PC-3 (cell line): Measurements from ENCODE around the gene TMEM98. TPM values are rescaled to one million over a fixed set of nuclear protein-coding genes. Genes with fewer than 3 reads are reported as not detected.

Experiments used
- ATAC-seq: fragments of 200-7000 bp; cut with Tn5 transposase; 2 replicates; pipeline ENCODE4 v1.9.1; 2020; ENCODE audit warnings: mild to moderate bottlenecking, moderate library complexity
- BruUV-seq: library from RNA; stranded (reverse); fragments of 400-500 nt; replicated peaks from 2 replicates; lab custom pipeline; 2021; lab: Mats Ljungman, UMichigan
- CTCF ChIA-PET: fragments of 300-600 bp; sonication (Branson Sonifier 250); formaldehyde crosslinking; loops from one replicate; lab custom pipeline; 2022; ENCODE audit warnings: antibody characterized with exemption; lab: Charles Lee
- POLR2A ChIA-PET: fragments of 300-600 bp; sonication (Branson Sonifier 250); formaldehyde crosslinking; loops from one replicate; lab custom pipeline; 2022; ENCODE audit warnings: antibody characterized with exemption; ENCODE audit not compliant: unreplicated experiment; lab: Charles Lee
- DNase-seq: peaks from one replicate; pipeline ENCODE4 v3.0.0-alpha.2; 2015
- H2AFZ ChIP-seq: fragments of 300-600 bp; sonication (generic); 2 replicates; pipeline ENCODE4 v1.6.0; 2016; ENCODE audit warnings: antibody characterized with exemption, low read length
- H3F3A ChIP-seq: fragments of 300-600 bp; sonication (generic); one replicate; pipeline ENCODE4 v1.6.0; 2017; ENCODE audit warnings: antibody characterized with exemption, low read length, control low read depth, mild to moderate bottlenecking; ENCODE audit not compliant: unreplicated experiment
- H3K27ac ChIP-seq: fragments of 300-600 bp; sonication (generic); 2 replicates; pipeline ENCODE4 v1.5.1; 2016; ENCODE audit warnings: mild to moderate bottlenecking, low read length
- H3K27me3 ChIP-seq: fragments of 300-600 bp; sonication (generic); 2 replicates; pipeline ENCODE4 v1.6.1; 2016; ENCODE audit warnings: low read length, mixed read lengths
- H3K36me3 ChIP-seq: fragments of 300-600 bp; sonication (generic); 2 replicates; pipeline ENCODE4 v1.6.1; 2016; ENCODE audit warnings: low read depth, mixed run types, low read length, mixed read lengths
- H3K4me1 ChIP-seq: fragments of 300-600 bp; sonication (generic); 2 replicates; pipeline ENCODE4 v1.5.1; 2016; ENCODE audit warnings: low read length; ENCODE audit not compliant: insufficient read depth
- H3K4me2 ChIP-seq: fragments of 300-600 bp; sonication (generic); 2 replicates; pipeline ENCODE4 v1.6.0; 2016; ENCODE audit warnings: low read length
- H3K4me3 ChIP-seq: fragments of 300-600 bp; sonication (generic); 2 replicates; pipeline ENCODE4 v1.5.1; 2016; ENCODE audit warnings: mild to moderate bottlenecking, low read length, mixed read lengths
- H3K79me2 ChIP-seq: fragments of 300-600 bp; sonication (generic); 2 replicates; pipeline ENCODE4 v1.6.1; 2017; ENCODE audit warnings: low read length, mixed read lengths
- H3K9ac ChIP-seq: fragments of 300-600 bp; sonication (generic); 2 replicates; pipeline ENCODE4 v1.6.0; 2016; ENCODE audit warnings: mild to moderate bottlenecking, low read length
- H3K9me2 ChIP-seq: fragments of 300-600 bp; sonication (generic); replicated peaks from 2 replicates; pipeline ENCODE4 v1.6.1; 2016; ENCODE audit warnings: mixed run types, low read length, mixed read lengths
- H3K9me3 ChIP-seq: fragments of 300-600 bp; sonication (generic); 2 replicates; pipeline ENCODE4 v1.6.1; 2016; ENCODE audit warnings: low read length, mixed read lengths
- H4K20me1 ChIP-seq: fragments of 300-600 bp; sonication (generic); 2 replicates; pipeline ENCODE4 v1.6.1; 2016; ENCODE audit warnings: low read length, mixed read lengths
- EZH2 ChIP-seq: fragments of 300-600 bp; sonication (generic); IDR thresholded peaks from one replicate; pipeline ENCODE4 v1.6.1; 2017; ENCODE audit warnings: antibody characterized with exemption, mild to moderate bottlenecking, low read length; ENCODE audit not compliant: unreplicated experiment
- EZH2phosphoT487 ChIP-seq: fragments of 300-600 bp; sonication (generic); IDR thresholded peaks from 2 replicates; pipeline ENCODE4 v1.6.1; 2018; ENCODE audit warnings: mild to moderate bottlenecking, antibody characterized with exemption, low read length, borderline replicate concordance
- intact Hi-C: fragments of 100-400 bp; cut with micrococcal nuclease; formaldehyde crosslinking; loops from 2 replicates; pipeline ENCODE4 v1.9.0; 2023
- total RNA-seq: library from RNA; depleted of rRNA; stranded (reverse); fragments of >200 nt; gene quantifications from 2 replicates; pipeline ENCODE4 v1.2.3, GENCODE V29; 2014
- TF ChIP-seq, protein P1 (sequence below): fragments of 300-600 bp; sonication (generic); conservative IDR thresholded peaks from 2 replicates; pipeline ENCODE4 v1.5.1; 2017; ENCODE audit warnings: antibody characterized with exemption, low read depth, mild to moderate bottlenecking, low read length

Gene TMEM98
- total RNA-seq, 1 experiment from 2014 or later = 59.4 TPM

GRCh38 chr17:32896647-32897258, 31.2 kb upstream of the TMEM98 start:
- POLR2A ChIA-PET = no interaction called here
- CTCF ChIA-PET = no interaction called here
- BruUV-seq = no TSS peak
- H3K9ac ChIP-seq = no peak overlapping the region
- H3K4me3 ChIP-seq = no peak overlapping the region
- no peaks in the 10 kb centered on the region for H4K20me1 ChIP-seq
- no peaks in the 10 kb centered on the region for H3F3A ChIP-seq
- intact Hi-C loops = no loop called here
- H3K79me2 ChIP-seq = no peaks in the 10 kb centered on the region
- no peaks in the 10 kb centered on the region for H3K9me2 ChIP-seq
- H3K36me3 ChIP-seq = no peaks in the 10 kb centered on the region
- no peaks in the 10 kb centered on the region for H3K4me1 ChIP-seq
- TF ChIP-seq, protein P1, sequence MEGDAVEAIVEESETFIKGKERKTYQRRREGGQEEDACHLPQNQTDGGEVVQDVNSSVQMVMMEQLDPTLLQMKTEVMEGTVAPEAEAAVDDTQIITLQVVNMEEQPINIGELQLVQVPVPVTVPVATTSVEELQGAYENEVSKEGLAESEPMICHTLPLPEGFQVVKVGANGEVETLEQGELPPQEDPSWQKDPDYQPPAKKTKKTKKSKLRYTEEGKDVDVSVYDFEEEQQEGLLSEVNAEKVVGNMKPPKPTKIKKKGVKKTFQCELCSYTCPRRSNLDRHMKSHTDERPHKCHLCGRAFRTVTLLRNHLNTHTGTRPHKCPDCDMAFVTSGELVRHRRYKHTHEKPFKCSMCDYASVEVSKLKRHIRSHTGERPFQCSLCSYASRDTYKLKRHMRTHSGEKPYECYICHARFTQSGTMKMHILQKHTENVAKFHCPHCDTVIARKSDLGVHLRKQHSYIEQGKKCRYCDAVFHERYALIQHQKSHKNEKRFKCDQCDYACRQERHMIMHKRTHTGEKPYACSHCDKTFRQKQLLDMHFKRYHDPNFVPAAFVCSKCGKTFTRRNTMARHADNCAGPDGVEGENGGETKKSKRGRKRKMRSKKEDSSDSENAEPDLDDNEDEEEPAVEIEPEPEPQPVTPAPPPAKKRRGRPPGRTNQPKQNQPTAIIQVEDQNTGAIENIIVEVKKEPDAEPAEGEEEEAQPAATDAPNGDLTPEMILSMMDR = no peak
- TF ChIP-seq EZH2 (no peak), EZH2phosphoT487 (no peak)
- H3K27me3 ChIP-seq = no peaks in the 10 kb centered on the region
- H3K9me3 ChIP-seq = 0 out of 2 replicates have a peak, but pooled peaks cover 3% of the 10 kb centered on the region
- no peak overlapping the region for H2AFZ ChIP-seq
- H3K27ac ChIP-seq = no peak overlapping the region
- DNase-seq = no peak
- no peak for ATAC-seq
- H3K4me2 ChIP-seq = no peak overlapping the region

DNA sequence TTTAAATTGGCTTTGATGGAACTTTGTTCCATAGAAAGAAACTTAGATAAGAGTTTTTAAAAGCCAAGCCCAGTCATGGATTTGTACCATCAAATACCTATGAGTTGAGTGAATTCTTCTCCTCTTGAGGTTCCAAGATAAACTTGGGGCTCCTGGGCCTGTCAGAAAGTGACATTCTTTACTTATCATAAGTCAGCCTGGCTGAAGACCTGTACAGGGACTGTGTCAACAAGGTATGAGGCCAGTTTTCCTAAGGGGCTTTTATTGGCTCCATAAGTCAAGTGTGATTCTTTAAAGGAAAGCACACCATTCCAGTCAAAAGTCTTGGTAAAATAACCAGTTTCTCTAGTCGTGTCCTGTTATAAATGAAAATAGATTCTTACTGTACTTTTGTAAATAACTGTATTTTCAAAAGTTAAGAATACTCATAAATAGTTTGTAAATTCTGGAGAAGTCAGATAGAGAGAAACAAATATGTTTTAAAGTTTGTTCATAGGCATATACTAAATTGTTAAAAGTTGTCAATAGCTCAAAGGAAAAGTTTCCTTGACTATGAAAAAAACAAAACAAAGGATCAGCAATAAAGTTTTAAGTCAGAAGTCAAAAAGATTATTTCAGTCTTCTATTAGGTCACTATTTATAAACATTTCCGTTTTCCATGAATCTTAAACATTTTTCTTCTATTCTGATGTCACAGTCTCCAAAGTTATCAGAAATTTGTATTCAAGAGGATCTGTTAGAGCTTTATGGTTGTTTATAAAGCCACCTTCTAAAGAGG, 28.5 kb upstream of the TMEM98 start:
- no TSS peak for BruUV-seq
- Histone ChIP-seq H3F3A (no peaks in the 10 kb centered on the region), H3K9me2 (no peaks in the 10 kb centered on the region), H3K9ac (no peak overlapping the region), H2AFZ (no peak overlapping the region), H3K27ac (no peak overlapping the region), H4K20me1 (no peaks in the 10 kb centered on the region), H3K4me1 (no peaks in the 10 kb centered on the region), H3K9me3 (0 out of 2 replicates have a peak, but pooled peaks cover 3% of the 10 kb centered on the region), H3K27me3 (no peaks in the 10 kb centered on the region), H3K4me3 (no peak overlapping the region), H3K36me3 (no peaks in the 10 kb centered on the region), H3K79me2 (no peaks in the 10 kb centered on the region), H3K4me2 (no peak overlapping the region)
- no peak for ATAC-seq
- TF ChIP-seq, protein P1 = no peak
- TF ChIP-seq EZH2 (no peak), EZH2phosphoT487 (no peak)
- intact Hi-C loops = no loop called here
- ChIA-PET POLR2A (no interaction called here), CTCF (no interaction called here)
- DNase-seq = no peak

GRCh38 chr17:32901743-32902142, 26.2 kb upstream of the TMEM98 start:
- Histone ChIP-seq H3K79me2 (no peaks in the 10 kb centered on the region), H3K36me3 (no peaks in the 10 kb centered on the region), H3K4me2 (no peak overlapping the region), H3K4me3 (no peak overlapping the region), H3K9me2 (no peaks in the 10 kb centered on the region), H2AFZ (no peak overlapping the region), H4K20me1 (no peaks in the 10 kb centered on the region), H3F3A (no peaks in the 10 kb centered on the region), H3K9ac (no peak overlapping the region), H3K9me3 (0 out of 2 replicates have a peak, but pooled peaks cover 3% of the 10 kb centered on the region), H3K27ac (no peak overlapping the region), H3K27me3 (no peaks in the 10 kb centered on the region), H3K4me1 (no peaks in the 10 kb centered on the region)
- intact Hi-C loops = no loop called here
- no TSS peak for BruUV-seq
- ATAC-seq (no peak), DNase-seq (no peak)
- CTCF ChIA-PET = no interaction called here
- POLR2A ChIA-PET = no interaction called here
- TF ChIP-seq EZH2 (no peak), EZH2phosphoT487 (no peak)
- TF ChIP-seq, protein P1 = no peak
